Fibroblast of peridontal ligament (primary cell): ENCODE results near the gene CLEC16A.
"Not testable (repeated sequence)": the region's sequence is repeated elsewhere in the genome, so short reads cannot be mapped to it uniquely, and the experiment has no call there.

Source experiments
- DNase-seq: peaks from one replicate; pipeline ENCODE4 v3.0.0-alpha.2; 2010; ENCODE audit errors: extremely low read depth

CLEC16A gene

GRCh38 chr16:11219178-11219577 lies 274.8 kb downstream of the CLEC16A start:
- no peak for DNase-seq

- DNase-seq = not testable (repeated sequence)
Observed at GRCh38 chr16:11220507-11220906, 276.1 kb downstream of the CLEC16A start.

DNA sequence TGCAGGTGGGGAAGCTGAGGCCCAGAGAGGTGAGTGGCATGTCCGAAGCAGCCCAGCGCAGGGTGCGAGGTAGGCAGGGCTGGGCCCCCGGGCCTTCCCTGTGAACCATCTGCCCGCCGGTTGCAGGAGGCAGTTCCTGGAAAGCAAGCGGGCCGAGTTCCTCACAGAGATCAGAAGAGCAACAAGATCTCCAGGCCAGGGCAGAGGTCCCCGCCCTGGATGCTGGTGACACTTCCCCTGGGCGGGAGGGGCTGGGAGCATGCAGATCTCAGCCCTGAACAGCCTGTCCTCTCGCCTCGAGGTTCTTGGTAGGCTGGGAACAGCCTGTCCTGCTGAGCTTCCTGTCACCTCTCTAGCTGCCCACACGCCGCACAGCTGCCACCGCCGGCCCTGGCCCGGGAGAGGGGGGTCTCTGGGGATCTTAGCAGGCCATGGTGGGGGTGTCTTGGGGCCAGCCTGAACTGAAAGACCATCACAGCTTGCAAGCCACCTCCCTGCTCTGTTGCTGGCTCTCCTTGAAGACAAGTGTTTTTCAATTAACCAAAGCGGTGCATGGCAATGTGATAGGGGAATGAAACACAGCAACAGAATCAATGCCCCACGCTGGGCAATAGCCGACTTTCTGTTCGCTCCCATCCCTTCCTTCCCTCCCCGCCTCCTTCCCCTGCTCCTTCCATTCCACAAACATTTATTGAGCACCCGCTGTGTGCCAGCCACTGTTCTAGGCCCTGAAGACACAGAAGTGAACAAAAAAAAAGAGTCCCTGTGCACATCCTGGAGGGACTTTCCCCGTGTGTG lies 279.9 kb downstream of the CLEC16A start:
- no peak for DNase-seq

- DNase-seq = no peak
Observed at GRCh38 chr16:11224894-11225676, 280.7 kb downstream of the CLEC16A start.

GRCh38 chr16:11225677-11226549 lies 281.5 kb downstream of the CLEC16A start:
- no peak for DNase-seq

DNA sequence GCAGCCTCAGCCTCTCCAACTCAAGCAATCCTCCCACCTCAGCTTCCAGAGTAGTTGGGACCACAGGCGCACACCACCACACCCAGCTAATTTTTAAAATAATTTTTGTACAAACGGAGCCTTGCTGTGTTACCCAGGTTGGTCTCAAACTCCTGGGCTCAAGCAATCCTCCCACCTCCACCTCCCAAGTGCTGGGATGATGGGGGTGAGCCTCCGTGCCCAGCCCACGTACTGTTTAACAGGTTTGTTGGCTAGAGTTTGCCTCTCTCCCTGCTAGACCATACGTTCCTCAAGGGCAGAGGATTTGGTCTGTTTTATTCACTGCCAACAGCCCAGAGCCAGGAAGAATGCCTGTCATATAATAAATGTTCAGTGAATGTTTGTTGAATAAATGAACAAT lies 285.1 kb downstream of the CLEC16A start:
- DNase-seq = no peak

DNA sequence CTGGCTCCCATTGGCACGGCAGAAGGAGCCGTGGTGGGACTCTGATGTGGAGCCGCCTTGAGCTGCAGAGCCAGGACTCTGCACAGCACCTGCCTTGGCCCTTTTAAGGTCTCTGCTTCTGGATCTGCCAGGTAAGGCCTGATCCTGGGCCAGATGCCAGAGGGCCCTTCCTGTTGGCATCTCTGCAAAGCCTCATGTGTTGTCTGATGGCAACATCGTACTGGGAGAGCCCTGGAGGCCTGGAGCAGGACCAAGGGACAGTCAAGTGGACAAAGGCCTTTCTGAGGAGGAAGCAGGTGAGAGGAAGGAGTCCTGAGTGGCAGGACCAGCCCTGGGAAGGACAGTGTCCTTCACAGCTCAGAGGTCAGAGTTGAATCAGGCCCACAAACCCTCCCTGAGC lies 285.5 kb downstream of the CLEC16A start:
- no peak for DNase-seq

DNA sequence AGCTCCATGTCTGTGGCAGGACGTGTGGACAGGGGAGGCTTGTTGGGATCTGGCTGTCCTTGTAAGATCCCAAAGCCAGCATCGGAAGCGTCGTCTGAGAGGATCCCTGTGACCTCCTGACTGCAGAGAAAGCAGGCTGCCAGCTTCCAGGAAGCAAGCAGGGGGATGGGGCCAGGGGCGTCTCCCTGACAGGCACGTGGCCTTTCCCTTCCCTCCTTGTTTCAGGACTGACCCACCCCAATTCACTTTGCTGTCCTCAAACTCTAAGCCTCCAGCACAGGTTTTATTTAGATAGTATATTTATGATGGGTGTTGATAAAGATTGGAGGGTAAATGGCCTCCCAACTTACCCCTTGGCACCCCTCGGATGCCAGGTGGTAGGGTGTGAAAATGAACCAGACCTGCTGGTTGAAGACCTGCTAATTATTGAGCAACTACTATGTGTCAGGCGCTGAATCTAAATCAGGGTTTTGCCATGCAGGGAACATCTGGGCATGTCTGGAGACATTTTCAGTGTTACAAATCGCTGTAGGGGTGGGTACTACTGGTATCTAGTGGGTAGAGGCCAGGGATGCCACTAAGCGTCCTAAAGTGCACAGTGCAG lies 287.1 kb downstream of the CLEC16A start:
- no peak for DNase-seq
